Mesodermal cell (in vitro differentiated cells): ENCODE results near the gene DKK3. TPM values are rescaled to one million over a fixed set of nuclear protein-coding genes. Genes with fewer than 3 reads are reported as not detected.

ENCODE experiments used
- H3K27ac ChIP-seq: 2 replicates; pipeline ENCODE4 v1.7.0; 2013; ENCODE audit warnings: mild to moderate bottlenecking, low read depth, low read length, moderate library complexity; ENCODE audit not compliant: severe bottlenecking
- H3K36me3 ChIP-seq: 2 replicates; pipeline ENCODE4 v1.7.1; 2013; ENCODE audit warnings: mild to moderate bottlenecking, low read length, moderate library complexity; ENCODE audit not compliant: control insufficient read depth, insufficient read depth
- H3K4me1 ChIP-seq: one replicate; pipeline ENCODE4 v1.7.1; 2013; ENCODE audit warnings: mild to moderate bottlenecking, low read length; ENCODE audit not compliant: insufficient read depth, control insufficient read depth, poor library complexity, severe bottlenecking
- H3K4me3 ChIP-seq: 2 replicates; pipeline ENCODE4 v1.7.0; 2013; ENCODE audit warnings: low read length, control low read depth, mild to moderate bottlenecking; ENCODE audit not compliant: insufficient read depth, poor library complexity, severe bottlenecking; ENCODE audit errors: extremely low read depth
- H3K9me3 ChIP-seq: 2 replicates; pipeline ENCODE4 v1.7.1; 2013; ENCODE audit warnings: mild to moderate bottlenecking, low read length, moderate library complexity; ENCODE audit not compliant: control insufficient read depth
- WGBS, 2 experiments: methylation state at CpG; one replicate each; pipeline ENCODE4 v1.1.5; 2013; ENCODE audit warnings: missing lambda C conversion rate in 2 of 2; ENCODE audit not compliant: insufficient coverage in 2 of 2; 5-methylcytosine and 5-hydroxymethylcytosine counted together
- polyA plus RNA-seq, 2 experiments: library from polyadenylated mRNA; stranded (reverse); fragments of 50-300 nt; gene quantifications; one replicate each; pipeline ENCODE4 v1.2.3, GENCODE V29; 2013

Gene DKK3
- polyA plus RNA-seq (2013, experiment 1 of 2): 118 TPM
- polyA plus RNA-seq (2013, experiment 2 of 2): 111 TPM

DNA sequence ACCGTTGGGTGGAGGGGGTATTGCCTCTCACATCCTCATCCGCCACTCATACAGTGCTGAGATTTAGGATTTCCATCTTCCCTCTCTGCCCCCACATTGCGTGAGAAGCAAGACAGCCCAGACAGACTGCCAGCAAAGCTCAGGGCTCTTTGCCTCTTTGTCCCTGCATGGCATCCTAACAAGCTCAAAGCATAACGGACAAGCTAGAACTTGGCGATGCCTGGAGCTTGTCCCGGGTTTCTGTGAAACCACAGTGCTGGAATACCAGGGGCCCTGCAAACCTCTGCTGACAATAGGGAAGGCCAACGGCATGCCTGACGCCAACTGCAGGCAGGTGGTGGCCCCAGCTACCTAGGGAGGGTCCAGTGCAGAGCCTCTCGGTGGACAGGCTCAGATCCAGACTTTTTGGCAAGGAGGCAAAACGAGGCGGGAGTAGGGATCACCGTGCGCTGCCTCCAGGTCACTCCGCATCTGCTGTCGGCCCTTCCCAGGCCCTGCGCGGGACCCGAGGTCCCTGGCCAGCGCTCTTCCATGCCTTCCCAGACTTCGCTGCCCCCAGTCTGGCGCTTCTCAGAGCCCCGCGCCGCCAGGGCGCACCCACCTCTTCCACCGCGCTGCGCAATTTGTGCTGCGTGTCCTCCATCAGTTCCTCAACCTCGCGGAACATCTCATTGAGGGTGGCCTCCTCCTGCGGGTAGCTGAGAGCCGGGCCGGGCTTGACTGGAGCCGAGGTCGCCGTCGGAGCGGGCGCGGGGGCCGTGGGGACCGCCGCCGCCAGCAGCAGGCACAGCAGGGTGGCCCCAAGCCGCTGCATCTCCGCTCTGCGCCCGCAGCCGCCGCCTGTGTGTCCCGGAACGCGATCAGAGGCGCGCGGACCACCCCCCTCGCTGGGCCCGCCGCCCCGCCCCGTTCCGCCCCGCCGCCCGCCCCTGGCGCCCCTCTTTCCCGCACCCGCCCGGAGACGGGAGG lies at the start of gene DKK3:
DKK3 (minus strand) TSS at position 858 of the 969 bp plus-strand sequence; CDS start at position 814, 44 bp downstream.
- H3K27ac ChIP-seq: no peak within 1 kb of the TSS
- peaks cover 35% of the 10 kb centered on the region for H3K4me1 ChIP-seq
- H3K36me3 ChIP-seq: peaks cover 30% of the 10 kb centered on the region
- H3K4me3 ChIP-seq: peak within 1 kb of the TSS; percentile 79
- WGBS, 2 experiments: 7 to 13% methylated on average over 37 to 55 of the region's 71 CpGs
- H3K9me3 ChIP-seq: no peaks in the 10 kb centered on the region

- Histone ChIP-seq H3K27ac (no peak overlapping the region), H3K4me3 (no peak overlapping the region), H3K9me3 (peaks cover 6% of the 10 kb centered on the region), H3K4me1 (no peaks in the 10 kb centered on the region), H3K36me3 (no peaks in the 10 kb centered on the region)
- whole genome bisulfite sequencing, 2 experiments: 94% methylated on average over 3 to 5 of the region's 8 CpGs
Measured at GRCh38 chr11:12057299-12057980, 49.0 kb upstream of the DKK3 start.

- Histone ChIP-seq H3K4me1 (no peaks in the 10 kb centered on the region), H3K9me3 (peaks cover 6% of the 10 kb centered on the region), H3K36me3 (no peaks in the 10 kb centered on the region), H3K27ac (no peak overlapping the region), H3K4me3 (no peak overlapping the region)
- WGBS, 2 experiments: 86 to 100% methylated on average over 1 of the region's 3 CpGs
Measured at GRCh38 chr11:12056119-12056518, 47.7 kb upstream of the DKK3 start.

- no peaks in the 10 kb centered on the region for H3K36me3 ChIP-seq
- no peak overlapping the region for H3K27ac ChIP-seq
- peaks cover 4% of the 10 kb centered on the region for H3K4me1 ChIP-seq
- no peak overlapping the region for H3K4me3 ChIP-seq
- 100% methylated on average over 3 of the region's 4 CpGs for WGBS, 2 experiments
- peaks cover 6% of the 10 kb centered on the region for H3K9me3 ChIP-seq
Measured at GRCh38 chr11:12053606-12054361, 45.4 kb upstream of the DKK3 start.

DNA sequence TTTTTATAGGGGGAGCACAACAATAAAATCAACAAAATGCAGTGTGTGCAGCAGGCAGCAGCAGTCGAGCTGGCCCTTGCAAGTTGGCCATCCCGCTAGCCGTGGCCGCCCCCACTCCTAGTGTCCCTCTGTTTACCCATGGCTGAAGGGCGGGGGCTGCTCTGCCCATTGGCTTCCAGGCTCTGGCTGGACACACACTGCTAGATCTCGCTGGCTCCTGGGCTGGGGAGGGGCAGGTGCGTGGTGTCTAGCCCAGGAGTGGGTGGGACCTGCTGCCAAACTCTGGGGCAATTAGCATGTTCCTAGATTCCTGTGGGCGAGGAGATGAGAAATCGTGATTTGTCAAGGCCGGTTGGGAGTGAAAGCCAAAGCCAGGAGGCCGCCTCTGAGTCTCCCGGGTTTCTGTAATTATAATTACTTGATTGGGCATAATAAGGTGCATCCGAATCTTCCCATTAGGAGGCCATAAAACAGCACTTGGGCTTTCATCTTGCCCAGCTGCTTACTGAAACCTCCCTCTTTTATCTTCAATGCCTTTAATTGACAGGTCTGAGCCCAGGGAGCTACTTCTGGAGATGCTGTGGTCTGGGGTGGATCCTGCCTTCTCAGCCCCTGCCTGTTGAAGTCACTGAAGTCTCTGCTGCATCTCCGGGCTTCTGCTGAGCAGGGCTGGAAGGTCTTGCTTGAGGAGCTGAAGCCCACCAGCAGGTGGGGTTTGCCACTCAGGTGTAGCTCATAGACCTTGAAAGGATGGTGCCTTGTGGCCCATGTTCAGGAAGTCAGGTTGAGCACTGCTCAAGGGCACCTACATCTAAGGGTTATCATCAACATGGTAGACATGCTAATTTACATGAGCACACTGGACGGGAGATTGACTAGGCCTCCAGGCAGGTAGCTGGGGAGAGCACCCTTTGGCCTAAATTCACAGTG lies 44.5 kb upstream of the DKK3 start:
- no peak overlapping the region for H3K4me3 ChIP-seq

DNA sequence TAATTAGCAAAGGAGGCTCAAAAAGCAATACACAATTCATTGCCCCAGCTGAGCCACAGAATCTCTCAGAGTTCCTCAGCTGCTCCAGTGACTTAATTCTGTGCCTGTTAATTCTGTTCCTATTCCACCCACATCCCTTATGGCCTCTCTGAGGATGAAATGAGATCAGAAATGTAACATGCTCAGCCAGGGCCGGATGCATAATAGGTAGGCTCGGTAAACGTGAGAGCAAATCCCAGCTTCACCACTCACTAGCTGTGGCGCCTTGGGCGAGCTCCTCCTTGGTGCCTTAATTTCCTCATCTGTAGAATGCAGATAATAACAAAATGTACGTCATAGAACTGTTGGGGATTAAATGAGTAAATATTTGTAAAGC lies 42.8 kb upstream of the DKK3 start:
- H3K4me1 ChIP-seq: peaks cover 19% of the 10 kb centered on the region
- no peak overlapping the region for H3K4me3 ChIP-seq
- 90% methylated on average over 3 of the region's 6 CpGs; no CpG with 5 or more reads in 1 of the 2 experiments for WGBS, 2 experiments
- H3K9me3 ChIP-seq: no peaks in the 10 kb centered on the region
- no peaks in the 10 kb centered on the region for H3K36me3 ChIP-seq
- H3K27ac ChIP-seq: no peak overlapping the region

More for the DNA sequence above, 44.5 kb upstream of the DKK3 start:
- H3K27ac ChIP-seq: no peak overlapping the region
- peaks cover 6% of the 10 kb centered on the region for H3K9me3 ChIP-seq
- no peaks in the 10 kb centered on the region for H3K36me3 ChIP-seq
- WGBS, 2 experiments: 94 to 95% methylated on average over 9 to 15 of the region's 15 CpGs
- H3K4me1 ChIP-seq: peaks cover 10% of the 10 kb centered on the region

DNA sequence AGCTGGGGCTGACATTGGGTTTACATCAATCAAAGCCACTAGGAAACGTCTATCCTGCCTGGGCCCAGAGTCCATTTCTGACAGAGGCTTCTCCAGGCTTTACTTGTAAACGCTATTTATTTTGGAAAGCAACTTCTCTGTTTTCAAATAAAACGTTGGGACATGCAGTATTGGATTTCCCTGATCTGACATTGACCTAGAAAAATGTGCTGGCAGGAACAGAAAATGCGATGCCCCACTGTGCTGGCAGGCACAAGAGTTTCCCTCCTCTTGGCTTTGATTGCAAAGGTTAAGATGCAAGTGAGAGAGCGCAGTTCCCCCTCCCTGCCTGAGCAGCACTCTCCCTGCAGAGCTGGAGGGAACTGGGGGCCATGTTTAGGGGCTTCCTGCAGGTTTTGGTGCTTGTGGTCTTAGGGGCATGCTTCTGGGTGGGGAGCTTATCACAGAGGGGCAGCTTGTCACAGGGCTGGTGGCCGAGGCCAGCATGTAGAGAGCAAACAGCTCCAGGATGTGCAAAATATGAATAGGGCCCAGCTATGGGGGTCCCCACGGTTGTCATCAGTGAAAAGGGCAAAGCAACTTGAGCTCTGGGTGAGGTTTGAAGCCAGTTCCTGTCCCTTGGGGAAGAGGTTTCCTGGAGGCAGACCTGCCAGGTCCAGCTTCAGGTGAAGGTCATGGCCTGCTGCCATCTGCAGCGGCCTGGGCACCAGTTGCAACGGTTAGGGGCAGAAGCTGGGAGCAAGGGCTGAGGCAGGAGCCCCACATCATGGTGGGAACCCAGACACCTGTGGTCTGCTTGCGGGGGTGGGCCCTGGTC lies 42.3 kb upstream of the DKK3 start:
- Histone ChIP-seq H3K4me1 (peaks cover 20% of the 10 kb centered on the region), H3K36me3 (no peaks in the 10 kb centered on the region), H3K9me3 (no peaks in the 10 kb centered on the region), H3K4me3 (no peak overlapping the region), H3K27ac (no peak overlapping the region)
- 66 to 73% methylated on average over 8 to 9 of the region's 10 CpGs for WGBS, 2 experiments

DNA sequence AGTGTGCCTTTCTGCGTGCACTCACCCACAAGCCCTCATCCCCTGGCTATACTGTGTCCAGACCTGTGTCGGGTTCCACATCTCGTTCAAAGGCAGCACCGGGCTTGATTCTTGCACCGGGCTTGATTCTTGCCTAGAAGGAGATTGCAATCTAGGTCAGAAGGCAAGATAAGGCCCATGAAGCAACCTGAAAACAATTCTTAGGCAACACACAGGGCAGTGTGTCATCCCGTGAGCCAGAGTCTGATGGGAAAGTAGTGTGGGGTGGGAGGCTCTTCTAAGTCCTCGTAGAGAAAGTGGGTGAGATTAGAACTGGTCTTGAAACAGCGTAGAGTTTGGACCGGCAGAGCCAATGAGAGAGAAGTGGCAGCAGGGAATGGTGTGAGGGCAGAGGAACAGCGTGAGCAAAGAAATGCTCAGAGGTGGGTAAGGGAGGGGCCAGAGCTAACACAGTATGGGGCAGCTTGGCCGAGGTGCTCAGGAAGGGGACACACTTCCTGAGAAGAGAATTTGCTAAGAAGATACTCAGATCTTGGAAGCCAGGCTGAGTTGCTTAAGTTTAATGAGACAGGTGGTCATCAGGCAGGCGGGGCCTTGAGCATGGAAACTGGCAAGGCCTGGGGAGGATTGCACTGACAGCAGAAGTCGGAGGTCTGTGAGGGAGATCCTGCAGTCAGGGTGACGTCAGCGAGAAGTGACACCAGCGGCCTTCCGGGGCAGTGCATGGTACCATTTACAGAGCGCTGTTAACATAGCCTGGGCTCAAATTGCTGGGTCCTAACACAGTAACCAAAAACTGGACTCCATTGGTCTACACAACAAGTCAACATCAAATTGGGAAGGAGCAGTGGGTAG lies 40.7 kb upstream of the DKK3 start:
- Histone ChIP-seq H3K4me3 (no peak overlapping the region), H3K36me3 (no peaks in the 10 kb centered on the region), H3K27ac (no peak overlapping the region), H3K9me3 (no peaks in the 10 kb centered on the region), H3K4me1 (peaks cover 27% of the 10 kb centered on the region)
- WGBS, 2 experiments: 94 to 95% methylated on average over 15 of the region's 18 CpGs
